Adipocyte (in vitro differentiated cells): ENCODE results near the gene UBE2G2.
A peak's percentile ranks its signal among the peaks of the same experiment; 100 is the strongest.

Experiments used
- DNase-seq: peaks from one replicate; pipeline ENCODE4 v3.0.0-alpha.2; 2015; ENCODE audit warnings: low read depth
- H3K27me3 ChIP-seq: replicated peaks from 2 replicates; pipeline ENCODE4 v1.7.0; 2013; ENCODE audit warnings: mild to moderate bottlenecking, low read length, moderate library complexity; ENCODE audit not compliant: control insufficient read depth, insufficient read depth
- H3K36me3 ChIP-seq: 2 replicates; pipeline ENCODE4 v1.7.0; 2013; ENCODE audit warnings: low read length, mild to moderate bottlenecking, moderate library complexity; ENCODE audit not compliant: control insufficient read depth, insufficient read depth, severe bottlenecking
- H3K4me1 ChIP-seq: 2 replicates; pipeline ENCODE4 v1.7.0; 2013; ENCODE audit warnings: mild to moderate bottlenecking, low read length, moderate library complexity; ENCODE audit not compliant: control insufficient read depth, insufficient read depth
- H3K4me3 ChIP-seq: 2 replicates; pipeline ENCODE4 v1.7.0; 2013; ENCODE audit warnings: mild to moderate bottlenecking, low read length, moderate library complexity
- H3K9ac ChIP-seq: 2 replicates; pipeline ENCODE4 v1.7.0; 2013; ENCODE audit warnings: mild to moderate bottlenecking, low read length, moderate library complexity
- H3K9me3 ChIP-seq: 2 replicates; pipeline ENCODE4 v1.7.0; 2013; ENCODE audit warnings: mild to moderate bottlenecking, low read length, moderate library complexity; ENCODE audit not compliant: control insufficient read depth

UBE2G2 gene, protein sequence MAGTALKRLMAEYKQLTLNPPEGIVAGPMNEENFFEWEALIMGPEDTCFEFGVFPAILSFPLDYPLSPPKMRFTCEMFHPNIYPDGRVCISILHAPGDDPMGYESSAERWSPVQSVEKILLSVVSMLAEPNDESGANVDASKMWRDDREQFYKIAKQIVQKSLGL

DNA sequence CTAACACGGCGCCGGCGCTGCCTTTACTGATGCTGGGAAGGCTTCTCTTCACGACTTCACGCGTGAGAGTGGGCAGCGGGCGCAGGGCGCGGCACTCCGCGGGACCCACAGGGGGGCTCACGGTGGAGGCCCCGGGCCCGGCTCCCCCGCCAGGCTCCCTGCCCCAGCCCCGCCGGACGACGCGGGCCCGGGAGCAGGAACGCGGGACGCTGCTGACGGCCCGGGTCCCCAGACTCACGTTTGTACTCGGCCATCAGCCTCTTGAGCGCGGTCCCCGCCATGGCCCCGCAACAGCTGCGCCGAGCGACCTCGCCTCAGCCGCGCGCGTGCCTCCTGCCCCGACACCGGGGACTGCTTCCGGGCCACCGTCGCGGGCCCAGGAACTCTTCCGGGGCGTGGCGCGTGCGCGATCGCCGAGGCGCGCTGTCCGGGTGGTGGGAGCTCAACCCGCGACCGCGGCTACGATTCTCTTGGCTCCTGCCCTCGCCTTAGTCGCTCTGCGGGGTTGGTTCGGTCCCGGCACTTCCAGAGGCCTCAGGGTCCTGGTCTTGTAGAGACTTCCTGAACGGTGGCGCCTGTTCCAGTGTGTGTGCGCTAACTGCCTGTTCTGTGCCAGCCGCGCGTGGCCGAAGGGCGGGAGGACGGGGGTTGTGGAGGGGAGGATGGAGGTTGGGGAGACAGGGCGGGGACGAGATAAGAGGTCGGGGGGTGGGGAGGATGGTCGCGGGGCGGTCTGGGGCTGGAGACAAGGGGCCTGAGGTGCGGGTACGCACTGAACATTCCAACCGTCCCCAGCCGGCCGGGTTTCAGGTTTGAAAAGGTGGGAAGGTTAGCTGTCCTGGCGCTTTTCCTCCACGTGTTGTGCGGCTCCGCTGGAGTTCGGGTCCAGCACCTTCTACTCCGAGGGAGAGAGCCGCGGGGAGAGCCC lies at the start of gene UBE2G2:
Gene UBE2G2, minus strand, starts transcription at position 353 of the 928 bp plus-strand sequence. Its CDS starts 72 bp downstream, at position 281.
- Histone ChIP-seq H3K27me3 (no peaks in the 10 kb centered on the region), H3K4me3 (peak within 1 kb of the TSS; percentile 95), H3K4me1 (peaks cover 23% of the 10 kb centered on the region), H3K9me3 (no peaks in the 10 kb centered on the region), H3K9ac (peak within 1 kb of the TSS; percentile 91), H3K36me3 (peaks cover 41% of the 10 kb centered on the region)
- peak; percentile 94 for DNase-seq

DNA sequence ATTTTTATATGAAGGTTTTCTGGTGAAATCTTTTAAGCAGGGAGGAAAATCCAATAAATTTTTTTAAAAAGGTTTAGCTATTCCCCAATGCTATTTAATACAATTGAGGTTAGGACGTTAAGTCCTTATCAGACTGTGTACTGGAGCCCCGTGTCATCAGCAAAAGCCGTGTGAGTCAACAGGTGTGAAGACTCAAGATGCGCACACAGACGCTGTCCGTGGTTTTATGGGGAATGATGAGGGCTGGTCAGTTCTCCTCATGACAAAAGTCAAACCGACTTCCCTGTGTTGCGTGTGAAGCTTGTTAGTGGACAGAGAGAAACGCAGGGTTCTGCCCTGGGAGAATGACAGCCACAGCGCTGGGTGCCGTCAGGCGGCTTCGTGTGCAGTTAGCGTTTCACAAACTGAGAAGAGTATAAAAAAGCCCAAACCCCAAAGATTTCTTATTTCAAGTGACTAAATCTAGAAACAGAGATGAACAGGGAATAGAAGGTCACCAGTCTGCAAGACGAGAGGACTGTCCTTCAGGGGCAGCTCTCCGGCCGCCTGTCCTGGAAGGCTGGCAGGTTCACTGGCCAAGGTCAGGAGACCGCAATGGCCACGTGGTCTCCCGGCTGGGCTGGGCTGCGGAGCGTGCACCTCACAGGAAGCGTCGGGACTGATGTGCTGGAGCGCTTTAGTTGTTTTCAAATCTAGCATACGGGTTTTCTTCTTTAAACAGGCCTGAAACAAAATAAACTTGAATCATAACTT lies 49.5 kb upstream of the UBE2G2 start:
- H3K9ac ChIP-seq, result no peak overlapping the region
- no peak for DNase-seq
- peaks cover 69% of the 10 kb centered on the region for H3K36me3 ChIP-seq

DNA sequence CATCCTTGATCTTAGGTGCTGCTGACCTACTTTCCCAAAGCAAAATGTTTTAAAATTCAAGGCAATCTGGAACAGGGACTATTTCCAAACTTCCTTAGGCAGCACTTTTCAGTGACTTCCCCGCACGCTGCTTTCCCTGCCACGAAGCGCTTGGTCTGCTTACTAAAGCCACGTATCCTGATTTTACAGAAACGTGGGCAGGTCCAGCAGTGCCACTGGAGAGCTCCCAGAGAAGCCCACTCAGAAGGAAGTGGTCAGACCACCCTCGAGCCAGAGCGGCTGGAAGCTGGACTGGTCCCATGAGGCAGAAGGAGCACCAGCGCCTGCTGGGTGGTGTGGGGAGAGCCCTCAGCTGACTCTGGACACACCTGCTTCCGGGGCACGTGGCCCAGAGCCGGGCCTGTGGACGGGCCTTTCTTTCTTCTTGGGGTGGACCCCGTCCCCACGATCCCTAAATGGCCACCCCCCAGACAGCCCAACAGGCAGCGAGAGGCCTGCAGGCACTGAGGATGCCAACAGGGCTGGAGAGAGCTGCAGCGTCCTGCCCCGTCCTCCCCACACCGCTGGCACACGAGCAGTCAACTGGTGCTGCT lies 48.7 kb upstream of the UBE2G2 start:
- Histone ChIP-seq H3K9me3 (no peaks in the 10 kb centered on the region), H3K36me3 (peaks cover 61% of the 10 kb centered on the region), H3K4me1 (peaks cover 15% of the 10 kb centered on the region), H3K27me3 (no peaks in the 10 kb centered on the region), H3K4me3 (no peak overlapping the region), H3K9ac (no peak overlapping the region)
- no peak for DNase-seq

More for the DNA sequence above, 49.5 kb upstream of the UBE2G2 start:
- no peaks in the 10 kb centered on the region for H3K27me3 ChIP-seq
- peaks cover 7% of the 10 kb centered on the region for H3K4me1 ChIP-seq
- H3K9me3 ChIP-seq, result no peaks in the 10 kb centered on the region
- H3K4me3 ChIP-seq, result no peak overlapping the region

DNA sequence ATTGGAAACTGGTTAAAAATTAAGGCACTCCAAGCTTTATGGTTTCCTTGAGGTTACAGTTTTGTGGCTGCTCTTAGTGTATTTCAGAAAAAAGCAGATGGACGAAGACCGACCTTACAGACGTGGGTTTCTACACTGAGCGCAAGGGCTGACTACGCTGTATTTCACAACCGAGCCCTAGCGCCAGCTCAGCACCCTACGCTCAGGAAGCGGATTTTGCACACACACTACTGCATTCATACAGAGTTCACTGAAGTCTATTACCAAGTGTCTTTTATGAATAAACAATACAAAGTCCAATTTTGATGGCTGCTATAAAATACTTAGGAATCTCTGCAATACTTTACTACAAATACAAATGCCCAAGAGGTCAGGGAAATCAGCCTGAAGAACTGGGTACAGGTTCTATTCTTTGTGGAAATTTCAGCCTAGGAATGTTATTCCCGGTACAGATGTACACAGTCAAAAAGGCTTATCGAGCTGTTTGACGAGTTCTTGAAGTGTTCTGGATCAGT lies 48.1 kb upstream of the UBE2G2 start:
- H3K4me1 ChIP-seq, result peaks cover 17% of the 10 kb centered on the region
- H3K36me3 ChIP-seq, result peaks cover 55% of the 10 kb centered on the region
- DNase-seq, result no peak

DNA sequence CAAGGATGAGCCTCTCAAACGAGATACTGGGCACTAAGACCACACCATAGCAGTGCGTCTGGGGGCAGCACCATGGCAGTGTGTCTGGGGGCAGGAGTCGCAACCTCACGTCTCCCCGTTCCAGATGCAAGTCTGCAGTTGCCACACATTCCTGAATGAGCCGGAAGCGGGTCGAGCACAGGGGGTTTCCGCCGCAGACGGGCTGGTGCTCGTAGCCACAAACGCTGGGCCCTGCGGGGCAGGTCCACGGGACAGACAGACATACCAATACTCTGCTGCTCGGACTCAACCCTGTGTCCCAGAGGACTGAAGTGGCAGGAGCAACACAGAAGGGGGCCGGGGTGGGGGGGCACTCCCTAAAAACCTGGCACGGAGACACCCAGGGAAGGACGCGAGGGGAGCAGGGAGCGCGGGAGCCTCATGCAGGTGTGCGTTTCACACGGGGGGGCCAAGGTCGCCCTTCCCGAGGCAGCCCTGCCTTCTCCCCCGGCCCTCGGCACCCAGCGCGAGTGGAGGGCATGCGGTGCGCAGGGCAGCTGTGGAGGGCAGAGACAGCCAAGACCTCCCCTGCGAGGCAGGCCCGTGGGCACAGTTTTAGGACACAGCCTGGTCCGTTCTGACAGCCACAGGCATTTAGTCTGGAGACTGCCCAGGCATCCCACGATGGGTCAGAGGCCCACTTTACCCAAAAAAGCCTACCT lies 47.4 kb upstream of the UBE2G2 start:
- Histone ChIP-seq H3K9ac (no peak overlapping the region), H3K4me1 (peaks cover 19% of the 10 kb centered on the region), H3K27me3 (no peaks in the 10 kb centered on the region), H3K9me3 (no peaks in the 10 kb centered on the region), H3K36me3 (peaks cover 48% of the 10 kb centered on the region), H3K4me3 (no peak overlapping the region)
- DNase-seq, result no peak

More for the DNA sequence above, 48.1 kb upstream of the UBE2G2 start:
- Histone ChIP-seq H3K27me3 (no peaks in the 10 kb centered on the region), H3K4me3 (no peak overlapping the region), H3K9ac (no peak overlapping the region), H3K9me3 (no peaks in the 10 kb centered on the region)

DNA sequence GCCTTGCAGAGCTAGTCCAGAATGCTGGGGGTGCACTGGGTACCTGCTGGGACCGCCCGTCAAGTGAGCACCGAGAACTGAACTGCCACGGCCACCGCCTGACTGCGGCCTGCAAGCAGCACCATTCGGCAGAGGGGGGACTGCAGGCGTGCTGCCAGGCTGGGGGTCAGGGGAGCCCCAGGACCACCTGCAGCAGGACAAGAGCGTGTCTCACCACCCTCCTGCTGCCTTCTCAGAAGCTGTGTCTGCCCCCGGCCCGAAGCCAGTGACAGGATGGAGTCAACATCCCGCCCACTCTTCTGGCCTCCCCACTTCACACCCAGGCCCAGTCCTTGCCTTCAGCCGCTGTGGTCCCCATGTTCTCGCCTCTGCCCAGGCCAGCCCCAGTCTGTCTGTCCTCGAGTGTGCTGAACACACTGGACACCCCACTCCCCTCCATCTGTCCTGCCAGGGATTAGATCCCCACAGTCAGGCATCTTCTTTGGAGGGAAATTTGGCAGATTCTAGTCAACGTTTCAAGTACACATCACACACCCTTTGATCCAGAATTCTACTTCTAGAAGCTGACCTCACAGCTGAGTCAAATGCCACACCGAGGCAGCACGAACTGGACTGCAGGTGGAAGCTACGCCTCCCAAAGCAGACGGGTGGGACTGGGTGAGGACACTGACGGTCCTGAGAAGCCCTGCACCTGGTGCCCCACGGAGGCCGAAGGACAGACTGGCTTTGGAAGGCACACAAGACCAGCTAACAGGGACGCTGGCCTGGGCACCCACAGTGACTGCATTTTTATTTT lies 45.8 kb upstream of the UBE2G2 start:
- Histone ChIP-seq H3K9me3 (no peaks in the 10 kb centered on the region), H3K4me1 (peaks cover 19% of the 10 kb centered on the region), H3K36me3 (peaks cover 37% of the 10 kb centered on the region), H3K4me3 (no peak overlapping the region), H3K9ac (no peak overlapping the region), H3K27me3 (peaks cover 5% of the 10 kb centered on the region)
- no peak for DNase-seq

DNA sequence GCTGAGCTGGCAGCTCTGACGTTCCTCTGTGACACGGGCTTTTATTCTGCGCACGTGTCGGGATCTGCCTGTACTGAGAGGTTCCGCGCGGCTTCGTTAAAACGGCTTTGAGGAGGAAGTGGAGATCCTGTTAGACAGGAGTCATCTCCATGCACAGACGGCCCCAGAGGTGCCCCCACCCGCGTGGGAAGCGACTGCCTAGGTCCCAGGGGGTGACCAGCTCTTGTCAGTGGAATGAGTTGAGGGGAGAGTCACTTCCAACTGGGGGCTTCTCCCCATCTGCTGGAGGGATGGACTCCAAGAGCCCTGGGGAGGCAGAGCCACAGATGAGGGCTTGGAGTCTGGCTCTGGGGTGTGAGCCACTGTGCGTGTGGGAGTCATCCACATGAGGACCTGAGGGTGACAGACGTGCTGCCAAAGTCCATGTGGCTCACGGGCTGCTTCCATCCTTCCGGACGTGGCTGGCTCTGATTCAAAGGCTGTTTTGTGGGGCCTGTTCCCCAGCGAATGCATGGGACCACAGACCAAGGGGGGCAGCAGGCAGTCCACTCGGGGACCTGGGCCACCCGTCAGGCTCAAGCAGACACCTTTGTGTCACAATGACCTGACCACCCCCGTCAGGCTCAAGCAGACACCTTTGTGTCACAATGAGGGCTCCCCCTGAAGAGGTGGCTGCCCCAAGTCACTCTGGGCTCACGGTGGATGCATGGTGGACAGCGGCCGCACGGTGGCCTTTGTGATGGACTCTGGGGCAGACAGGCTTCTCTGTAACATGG lies 45.1 kb upstream of the UBE2G2 start:
- H3K36me3 ChIP-seq, result peaks cover 32% of the 10 kb centered on the region
- no peaks in the 10 kb centered on the region for H3K9me3 ChIP-seq
- peak overlapping the region; percentile 77 for H3K4me3 ChIP-seq
- peaks cover 19% of the 10 kb centered on the region for H3K4me1 ChIP-seq
- peak overlapping the region; percentile 74 for H3K9ac ChIP-seq
- H3K27me3 ChIP-seq, result peaks cover 11% of the 10 kb centered on the region
- peak; percentile 19 for DNase-seq

DNA sequence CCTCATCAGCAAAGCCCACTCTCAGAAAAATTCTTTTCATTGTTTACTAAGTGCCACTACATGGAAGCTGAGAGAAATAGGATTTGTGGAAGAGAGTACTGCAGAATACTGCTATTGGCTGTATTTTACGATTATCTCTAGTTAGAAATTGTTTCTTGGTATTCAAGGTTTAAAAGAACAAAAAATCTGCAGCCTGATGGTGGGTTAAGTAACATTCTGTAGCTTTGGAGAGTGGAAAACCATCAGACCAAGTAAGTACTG lies 44.5 kb upstream of the UBE2G2 start:
- DNase-seq, result no peak
- Histone ChIP-seq H3K9me3 (no peaks in the 10 kb centered on the region), H3K4me3 (peak overlapping the region; percentile 77), H3K27me3 (peaks cover 11% of the 10 kb centered on the region), H3K4me1 (peaks cover 19% of the 10 kb centered on the region), H3K36me3 (peaks cover 27% of the 10 kb centered on the region), H3K9ac (peak overlapping the region; percentile 74)

DNA sequence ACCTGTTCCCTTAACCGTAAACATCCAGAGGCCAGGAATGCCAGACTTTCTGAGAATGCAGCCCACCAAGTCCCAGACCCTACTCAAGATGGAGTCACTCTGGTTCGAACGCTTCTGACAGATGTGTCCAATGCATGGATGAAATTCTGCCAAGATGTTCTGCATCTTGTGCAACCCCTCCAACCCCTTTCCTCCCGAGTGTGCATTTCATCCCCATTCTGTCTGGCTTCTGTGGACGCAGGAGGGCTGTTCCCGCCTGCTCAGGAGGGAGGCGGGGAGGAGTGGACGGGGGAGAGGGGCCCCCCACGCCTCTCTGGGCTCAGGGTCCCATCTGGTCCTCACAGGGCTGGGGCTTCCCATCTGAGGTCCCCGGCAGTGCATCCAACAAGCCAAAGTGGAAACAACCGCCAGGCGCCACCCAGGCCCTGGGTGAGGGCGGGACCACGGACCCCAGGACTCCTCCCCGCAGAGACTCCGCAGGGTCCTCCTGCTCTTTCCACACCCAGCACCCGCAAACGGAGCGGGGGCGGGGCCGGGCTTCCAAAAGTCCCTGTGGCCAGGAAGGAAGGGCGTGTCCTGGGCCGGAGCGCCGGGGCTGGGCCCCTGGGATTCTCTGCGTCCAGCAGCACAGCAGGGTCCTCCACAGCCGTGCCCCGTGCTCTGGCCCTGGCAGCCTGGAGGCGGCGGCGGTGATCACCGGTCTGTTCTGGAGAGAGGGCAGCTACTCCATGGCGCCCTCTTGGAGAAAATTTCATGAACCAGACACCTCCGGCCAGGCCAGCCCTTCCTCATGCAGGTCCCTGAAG lies 44.0 kb upstream of the UBE2G2 start:
- DNase-seq, result peak; percentile 64
- H3K4me3 ChIP-seq, result peak overlapping the region; percentile 77
- peaks cover 21% of the 10 kb centered on the region for H3K36me3 ChIP-seq
- peaks cover 19% of the 10 kb centered on the region for H3K4me1 ChIP-seq
- no peaks in the 10 kb centered on the region for H3K9me3 ChIP-seq
- peaks cover 11% of the 10 kb centered on the region for H3K27me3 ChIP-seq
- H3K9ac ChIP-seq, result peak overlapping the region; percentile 74
